NCI-H1105 (cell line): ENCODE measurements around the gene CHD9.
"Not testable (repeated sequence)": the region's sequence is repeated elsewhere in the genome, so short reads cannot be mapped to it uniquely, and the experiment has no call there.

Experiments used
- DNase-seq: peaks from one replicate; lab custom pipeline; 2025; lab: John Stamatoyannopoulos, UW

The CHD9 gene

DNA sequence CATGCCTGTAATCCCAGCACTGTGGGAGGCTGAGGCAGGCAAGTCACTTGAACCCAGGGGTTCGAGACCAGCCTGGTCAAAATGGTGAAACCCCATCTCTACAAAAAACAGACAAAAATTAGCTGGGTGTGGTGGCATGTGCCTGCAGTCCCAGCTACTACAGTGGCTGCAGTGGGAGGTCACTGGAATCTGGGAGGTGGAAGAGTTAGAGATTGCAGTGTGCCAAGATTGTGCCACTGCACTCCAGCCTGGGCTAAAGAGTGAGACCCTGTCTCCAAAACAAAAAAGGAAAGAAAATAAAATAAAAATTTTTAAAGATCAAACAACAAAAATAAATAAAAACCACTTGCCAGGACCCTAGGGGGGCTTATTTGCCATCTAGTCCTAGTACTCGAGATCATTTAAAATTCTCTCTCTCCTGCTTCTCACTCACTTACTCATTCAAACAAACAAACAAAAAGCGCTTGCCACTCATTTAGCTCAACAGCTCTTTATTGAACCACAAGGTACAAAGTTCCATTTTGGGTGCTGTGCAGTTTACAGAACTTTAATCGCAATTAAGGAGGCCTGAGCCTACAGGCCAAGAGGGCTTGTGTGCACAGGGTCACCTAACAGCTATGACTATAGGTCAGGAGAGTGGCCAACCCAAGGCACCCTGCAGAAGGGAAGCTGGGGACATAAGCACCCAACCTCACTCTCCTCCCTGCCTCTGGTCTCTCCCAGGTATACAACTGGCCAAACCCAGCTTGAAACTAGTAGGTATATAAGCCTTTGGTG is 6.5 kb upstream of the CHD9 start:
- no peak for DNase-seq

DNA sequence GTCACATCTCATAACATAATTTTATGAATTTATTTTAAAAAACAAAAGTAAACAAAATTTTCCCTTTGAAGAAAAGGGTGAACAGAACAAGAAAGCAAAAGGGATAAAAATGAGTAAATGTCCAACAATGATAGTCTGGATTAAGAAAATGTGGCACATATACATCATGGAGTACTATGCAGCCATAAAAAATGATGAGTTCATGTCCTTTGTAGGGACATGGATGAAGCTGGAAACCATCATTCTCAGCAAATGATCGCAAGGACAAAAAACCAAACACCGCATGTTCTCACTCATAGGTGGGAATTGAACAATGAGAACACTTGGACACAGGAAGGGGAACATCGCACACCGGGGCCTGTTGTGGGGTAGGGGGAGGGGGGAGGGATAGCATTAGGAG is 3.5 kb upstream of the CHD9 start:
- not testable (repeated sequence) for DNase-seq

- peak; percentile 11 for DNase-seq
Observed at GRCh38 chr16:53052519-53053501, 2.0 kb upstream of the CHD9 start, which contains the start of gene CHD9NB. CHD9NB (minus strand) TSS chr16:53052897; CDS start chr16:53044158, 8,739 bp downstream.

DNA sequence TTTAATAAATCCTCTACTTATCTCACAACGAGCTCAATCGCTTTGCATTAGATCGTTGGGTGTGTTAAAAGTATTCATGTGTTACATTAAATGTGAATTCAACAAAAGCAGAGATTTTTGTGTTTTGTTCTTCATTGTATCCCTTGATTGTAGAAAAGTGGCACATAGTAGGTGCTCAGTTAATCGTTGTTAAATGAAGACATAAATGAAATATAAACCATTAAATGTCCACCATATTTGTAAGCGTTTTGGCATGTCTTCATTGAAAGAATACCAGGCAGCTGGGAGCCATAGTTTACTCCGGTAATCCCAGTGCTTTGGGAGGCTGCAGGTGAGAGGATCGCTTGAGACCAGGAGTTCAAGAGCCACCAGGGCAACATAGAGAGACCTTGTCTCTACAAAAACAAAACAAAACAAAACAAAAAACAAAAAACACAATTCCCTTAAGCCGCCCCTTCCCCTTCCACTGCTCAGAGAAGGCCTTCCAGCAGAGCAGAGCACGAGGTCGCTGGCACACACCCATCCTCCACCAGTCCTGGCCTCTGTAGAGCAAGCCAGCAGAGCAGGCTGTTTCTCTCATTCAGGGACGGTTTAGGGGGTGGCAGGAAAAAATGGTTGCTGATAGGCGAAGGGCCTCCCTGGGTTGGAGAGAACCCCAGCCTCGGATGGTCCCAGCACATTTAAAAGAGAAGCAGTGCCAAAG is 673 bp upstream of the CHD9 start:
- no peak for DNase-seq

DNA sequence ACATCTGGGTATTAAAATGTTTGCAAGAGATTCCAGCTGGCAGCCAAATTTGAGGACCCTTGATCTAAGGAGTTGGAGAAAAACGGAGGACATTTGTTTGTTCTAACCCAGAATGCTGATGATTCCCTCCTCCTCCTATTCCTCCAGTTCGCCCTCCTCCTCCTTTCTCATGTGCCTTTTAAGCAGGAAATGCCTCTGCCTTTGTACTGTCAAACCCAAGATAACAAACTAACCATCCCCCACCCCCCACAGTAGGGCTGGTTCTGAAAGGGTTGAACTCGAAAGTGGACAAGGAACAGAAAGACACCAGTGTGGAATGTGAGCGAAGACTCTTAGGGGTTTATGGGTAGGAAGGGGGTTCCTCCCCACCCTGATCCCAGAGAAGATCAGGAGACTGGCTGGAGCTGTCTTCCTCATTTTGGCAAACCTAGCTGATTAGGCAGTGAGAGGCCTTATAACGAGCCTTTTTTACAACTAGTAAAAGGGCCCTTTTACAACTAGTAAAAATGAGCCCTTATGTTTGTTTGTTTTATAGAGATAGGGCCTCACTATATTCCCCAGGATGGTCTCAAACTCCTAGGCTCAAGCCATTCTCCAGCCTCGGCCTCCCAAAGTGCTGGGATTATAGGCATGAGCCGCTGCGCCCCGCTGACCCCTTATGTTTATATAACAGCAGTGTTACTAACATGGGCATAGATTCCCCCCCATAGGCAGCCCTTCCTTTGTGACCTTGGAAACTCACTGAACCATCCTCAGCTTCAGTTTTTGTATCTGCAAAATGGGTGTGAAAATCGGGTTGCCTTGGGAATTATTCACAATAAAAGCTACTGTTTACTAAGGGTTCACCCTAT is 975 bp downstream of the CHD9 start:
- no peak for DNase-seq

GRCh38 chr16:53056392-53056881 is 1.6 kb downstream of the CHD9 start:
- no peak for DNase-seq

DNA sequence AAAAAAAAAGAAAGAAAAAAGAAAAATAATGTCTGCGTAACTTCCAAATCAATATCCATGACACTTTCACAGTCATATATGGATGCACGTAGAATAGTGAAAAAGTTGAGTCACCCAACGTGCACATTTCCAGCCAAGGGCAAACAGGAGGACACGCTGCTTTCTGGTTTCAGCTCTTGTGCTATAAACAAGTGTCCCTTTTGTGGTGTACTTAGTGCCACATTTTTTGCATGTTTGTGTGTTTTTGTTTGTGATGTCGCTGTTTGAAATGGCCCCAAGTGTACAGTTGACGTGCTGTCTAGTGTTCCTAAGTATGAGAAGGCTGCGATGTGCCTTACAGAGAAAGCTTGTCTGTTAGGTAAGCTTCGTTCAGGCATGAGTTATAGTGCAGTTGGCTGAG is 2.9 kb downstream of the CHD9 start:
- no peak for DNase-seq

DNA sequence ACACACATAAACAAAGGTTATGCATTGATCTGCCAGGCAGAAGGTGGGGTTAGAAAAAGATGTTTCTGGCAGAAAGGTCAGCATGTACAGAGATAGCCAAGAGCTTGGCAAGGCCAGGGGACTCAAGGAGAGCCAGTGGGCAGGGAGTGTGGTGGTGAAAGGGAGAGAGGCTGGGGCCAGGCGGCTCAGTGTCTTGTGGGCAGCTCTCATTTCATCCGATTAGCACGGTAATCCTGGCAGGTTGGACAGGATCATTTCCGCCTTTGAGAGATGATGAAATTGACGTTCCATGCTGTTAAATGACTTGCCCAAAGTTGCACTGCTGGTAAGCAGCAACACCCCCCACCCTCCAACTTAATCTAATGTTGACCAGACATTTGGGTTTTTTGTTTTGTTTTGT is 3.6 kb downstream of the CHD9 start:
- no peak for DNase-seq

- DNase-seq, result no peak
Observed at GRCh38 chr16:53058882-53059281, 4.1 kb downstream of the CHD9 start.

- DNase-seq, result no peak
Observed at GRCh38 chr16:53059672-53060071, 4.9 kb downstream of the CHD9 start.

DNA sequence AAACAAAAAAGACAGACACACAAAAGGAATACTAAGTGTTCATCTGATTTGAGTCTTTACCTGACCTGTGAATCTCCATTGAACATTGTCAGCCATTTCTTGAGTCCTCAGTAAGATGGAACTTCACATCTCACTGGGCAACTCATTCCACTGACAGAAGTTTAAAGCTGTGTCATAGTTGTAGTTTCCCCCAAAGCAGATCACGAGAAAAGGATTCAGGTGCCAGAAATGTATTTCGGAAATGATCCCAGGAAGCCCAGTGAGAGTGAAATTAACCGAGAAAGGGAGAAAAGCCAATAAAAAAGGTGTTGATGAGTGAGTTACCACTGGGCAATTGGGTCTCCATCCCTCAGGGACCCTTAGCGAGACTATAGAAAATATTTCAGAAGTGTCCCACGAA is 6.5 kb downstream of the CHD9 start:
- DNase-seq, result no peak

DNA sequence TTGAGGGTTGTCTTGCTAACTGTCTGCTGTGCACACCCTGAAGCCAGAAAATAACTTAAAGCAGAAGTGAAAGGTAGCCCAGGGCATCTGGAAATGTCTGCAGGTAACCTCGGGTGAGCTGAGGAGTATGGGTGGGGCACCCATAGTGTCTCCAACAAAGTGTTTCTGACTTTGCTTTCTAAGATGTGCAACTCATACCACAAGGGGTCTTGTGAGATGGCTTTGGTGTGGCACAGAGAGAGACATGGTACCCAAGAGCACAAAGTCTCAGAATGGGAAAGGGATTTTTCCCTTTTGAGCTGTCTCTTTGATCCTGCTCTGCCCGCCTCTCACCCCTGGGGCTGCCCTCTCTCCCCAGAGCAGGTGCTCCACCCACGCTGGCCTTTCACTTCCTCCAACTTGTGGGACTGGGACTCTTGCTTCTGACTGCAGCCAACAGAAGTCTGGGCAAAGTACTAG is 6.9 kb downstream of the CHD9 start:
- DNase-seq, result no peak

GRCh38 chr16:53064081-53064578 is 9.3 kb downstream of the CHD9 start:
- no peak for DNase-seq

DNA sequence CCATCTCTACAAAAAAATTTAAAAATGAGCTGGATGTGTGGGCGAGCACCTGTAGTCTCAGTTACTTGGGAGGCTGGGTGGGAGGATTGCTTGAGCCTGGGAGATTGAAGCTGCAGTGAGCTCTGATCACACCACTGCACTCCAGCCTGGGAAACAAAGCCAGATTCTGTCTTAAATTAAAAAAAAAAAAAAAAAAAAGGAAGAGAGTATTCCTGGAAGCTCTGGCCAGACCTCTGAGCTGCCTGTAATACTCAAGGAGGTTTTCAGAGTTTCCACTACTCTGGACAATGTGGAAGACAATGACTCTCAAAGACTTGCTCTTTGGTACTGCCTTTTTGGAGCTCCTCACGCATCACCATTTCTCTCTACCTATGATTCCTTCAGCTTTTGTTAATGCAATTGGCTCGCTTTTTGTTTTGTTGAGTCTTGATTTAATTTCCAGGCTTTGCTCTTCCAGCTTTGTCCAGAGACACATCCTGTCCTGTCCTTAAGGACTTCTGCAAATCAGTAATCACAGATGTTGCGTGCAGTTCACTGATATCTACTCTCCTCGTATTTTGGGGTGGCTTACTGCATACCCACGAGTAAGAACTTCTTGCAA is 10.8 kb downstream of the CHD9 start:
- no peak for DNase-seq

DNA sequence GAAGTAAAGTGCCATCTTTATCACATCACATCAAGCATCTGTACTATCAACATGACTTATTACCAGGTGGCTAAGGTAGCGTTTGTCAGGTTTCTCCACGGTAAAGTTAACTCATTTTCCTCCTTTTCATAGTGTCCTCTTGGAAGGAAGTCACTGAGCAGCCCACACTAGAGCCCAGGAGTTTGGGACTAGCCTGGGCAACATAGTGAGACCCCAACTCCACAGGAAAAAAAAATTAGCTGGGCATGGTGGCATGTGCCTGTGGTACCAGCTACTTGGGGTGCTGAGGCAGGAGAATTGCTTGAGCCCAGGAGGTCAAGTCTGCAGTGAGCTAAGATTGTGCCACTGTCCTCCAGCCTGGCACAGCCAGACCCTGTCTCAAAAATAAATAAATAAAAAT is 12.9 kb downstream of the CHD9 start:
- no peak for DNase-seq

DNA sequence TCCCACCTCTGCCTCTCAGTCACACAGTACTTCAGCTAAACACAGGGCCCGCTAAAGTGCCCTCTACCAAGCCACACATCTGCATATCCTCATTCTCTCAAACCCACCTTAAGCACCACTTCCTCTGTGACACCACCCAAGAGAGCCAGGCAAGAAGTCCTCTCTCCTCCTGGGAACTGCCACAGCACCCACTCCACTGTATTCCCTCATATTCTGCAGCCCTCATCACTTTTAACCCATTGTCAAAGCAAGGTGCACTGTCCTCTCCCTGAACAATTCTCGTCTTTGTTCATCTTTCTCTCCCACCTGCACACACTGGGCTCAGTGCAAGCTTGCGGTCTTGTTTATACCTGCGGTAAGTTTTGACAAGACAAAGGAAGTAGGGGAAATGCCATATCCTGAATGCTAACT is 13.6 kb downstream of the CHD9 start:
- no peak for DNase-seq

DNA sequence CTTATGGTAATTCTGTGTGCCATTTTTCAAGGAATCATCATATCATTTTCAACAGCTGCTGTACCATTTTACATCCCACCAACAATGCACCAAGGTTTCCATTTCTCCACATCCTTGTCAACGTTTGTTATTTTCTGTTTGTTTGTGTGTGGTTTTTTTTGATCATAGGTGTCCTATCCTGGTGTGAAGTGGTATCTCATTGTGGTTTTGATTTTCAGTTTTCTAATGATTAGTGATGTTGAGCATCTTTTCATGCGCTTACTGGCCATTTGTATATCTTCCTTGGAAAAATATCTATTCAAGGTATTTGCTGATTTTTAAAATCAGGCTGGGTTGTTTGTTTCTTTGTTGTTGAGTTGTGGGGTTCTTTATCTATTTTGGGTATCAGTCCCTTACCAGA is 15.0 kb downstream of the CHD9 start:
- DNase-seq, result no peak

DNA sequence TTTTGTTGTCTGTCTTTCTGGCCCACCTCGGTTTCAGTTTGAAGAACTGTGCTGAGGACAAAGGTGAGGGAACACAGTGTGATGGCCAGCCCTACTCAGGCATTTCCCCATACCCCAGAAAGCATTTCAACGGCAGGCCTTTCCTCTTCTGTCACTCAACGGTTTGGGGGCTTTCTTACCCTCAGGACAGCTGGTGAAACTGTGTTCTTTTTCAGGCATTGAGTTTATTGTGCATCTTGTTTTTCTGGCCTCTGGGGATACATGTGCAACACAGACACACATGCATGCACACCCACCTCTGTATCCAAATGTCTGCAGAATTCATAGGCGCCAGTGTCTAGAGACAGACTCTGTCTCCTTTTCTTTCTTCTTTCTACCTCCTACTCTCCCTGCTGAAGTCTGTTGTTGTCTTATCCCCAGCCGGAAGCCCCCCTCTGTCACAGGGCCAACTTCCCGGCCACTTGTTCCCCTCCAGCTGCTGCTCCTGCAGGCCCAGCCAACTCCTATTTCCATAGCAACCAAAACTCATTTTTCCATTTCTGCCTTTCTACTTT is 17.0 kb downstream of the CHD9 start:
- DNase-seq, result peak; percentile 85

DNA sequence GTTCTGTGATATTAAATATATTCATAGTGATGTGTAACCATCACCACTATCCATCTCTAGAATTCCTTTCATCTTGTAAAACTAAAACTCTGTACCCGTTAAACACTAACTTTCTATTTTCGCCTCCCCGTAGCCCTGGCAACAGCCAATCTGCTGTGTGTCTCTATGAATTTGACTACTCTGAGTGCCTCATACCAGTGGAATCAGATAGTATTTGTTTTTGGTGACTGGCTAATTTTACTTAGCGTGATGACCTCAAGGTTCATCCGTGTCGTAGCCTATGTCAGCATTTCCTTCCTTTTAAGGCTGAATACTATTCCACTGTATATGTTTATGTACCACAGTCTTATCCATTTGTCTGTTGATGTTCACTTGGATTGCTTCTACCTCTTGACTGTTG is 18.2 kb downstream of the CHD9 start:
- DNase-seq, result no peak

GRCh38 chr16:53074296-53074695 is 19.5 kb downstream of the CHD9 start:
- not testable (repeated sequence) for DNase-seq
